Body of pancreas (tissue), 4 donors: ENCODE measurements around the gene CCR6.
"Not testable (repeated sequence)": the region's sequence is repeated elsewhere in the genome, so short reads cannot be mapped to it uniquely, and the experiment has no call there.

Experiments
- CTCF ChIP-seq, 7 experiments: fragments of 450-650 bp in 4 of 7; fragments of 200-600 bp in 3 of 7; sonication (generic) in 3 of 7; IDR thresholded peaks; one replicate each; pipeline ENCODE4 v1.5.1; 2016 to 2019; ENCODE audit warnings: antibody characterized with exemption in 7 of 7
- POLR2A ChIP-seq, 3 donors: fragments of 450-650 bp; IDR thresholded peaks; one replicate each; pipeline ENCODE4 v1.6.1; 2016; ENCODE audit warnings: antibody characterized with exemption in 3 of 3, mild to moderate bottlenecking in 2 of 3

DNA sequence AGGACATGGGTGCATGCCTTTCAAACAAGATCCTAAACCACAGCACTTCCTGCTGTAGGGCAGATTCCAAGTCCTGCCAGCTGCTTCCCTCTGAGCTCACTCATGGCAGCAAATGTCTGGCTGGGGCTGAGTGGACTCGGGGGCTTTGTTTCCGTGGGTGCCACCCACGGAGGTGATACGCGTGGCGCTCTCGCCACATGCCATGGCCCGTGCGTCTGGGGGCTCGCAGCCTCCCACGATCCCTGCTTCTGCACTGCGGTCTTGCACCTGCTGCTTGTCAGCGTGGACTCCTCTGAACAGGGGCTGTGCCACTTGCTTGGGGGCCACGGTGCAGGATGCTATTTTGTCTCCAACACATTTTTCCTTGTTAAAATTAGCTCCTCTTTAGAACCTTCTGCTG is 54.4 kb downstream of the CCR6 start:
- TF ChIP-seq CTCF, POLR2A (IDR thresholded peaks at IDR 0.05): not testable (repeated sequence)
